Fibroblast of the aortic adventitia (primary cell): ENCODE measurements around the gene MYOM3. TPM values are rescaled to one million over a fixed set of nuclear protein-coding genes. Genes with fewer than 3 reads are reported as not detected.

ENCODE experiments used
- DNase-seq: peaks from one replicate; pipeline ENCODE4 v3.0.0-alpha.2; 2010; ENCODE audit warnings: low read depth
- H3K4me3 ChIP-seq: 2 replicates; pipeline ENCODE4 v1.5.1; 2011; ENCODE audit warnings: low read depth, mild to moderate bottlenecking, control low read depth, low read length, moderate library complexity
- CTCF ChIP-seq: IDR thresholded peaks from 2 replicates; pipeline ENCODE4 v1.5.1; 2011; ENCODE audit warnings: mild to moderate bottlenecking, low read length, control low read depth, inconsistent platforms; ENCODE audit not compliant: insufficient read depth
- total RNA-seq: library from RNA; depleted of rRNA; stranded (reverse); fragments of >200 nt; gene quantifications from 2 replicates; pipeline ENCODE4 v1.2.3, GENCODE V29; 2012; ENCODE audit warnings: low replicate concordance

MYOM3 gene
- total RNA-seq, 1 donor, result under 0.01 TPM

GRCh38 chr1:24067978-24068377 is 44.0 kb downstream of the MYOM3 start:
- no peak for TF ChIP-seq CTCF
- no peak overlapping the region for H3K4me3 ChIP-seq
- DNase-seq, result no peak

GRCh38 chr1:24065304-24065703 is 46.6 kb downstream of the MYOM3 start:
- no peak for DNase-seq
- TF ChIP-seq CTCF, result no peak
- H3K4me3 ChIP-seq, result no peak overlapping the region

- H3K4me3 ChIP-seq, result no peak overlapping the region
- TF ChIP-seq CTCF, result no peak
- no peak for DNase-seq
These were observed 49.7 kb downstream of the MYOM3 start for GRCh38 chr1:24062221-24062620.

- DNase-seq, result no peak
- TF ChIP-seq CTCF, result no peak
- no peak overlapping the region for H3K4me3 ChIP-seq
These were observed 51.5 kb downstream of the MYOM3 start for GRCh38 chr1:24060482-24060881.

- no peak overlapping the region for H3K4me3 ChIP-seq
- DNase-seq, result no peak
- TF ChIP-seq CTCF, result no peak
These were observed 53.1 kb downstream of the MYOM3 start for GRCh38 chr1:24058671-24059455.

GRCh38 chr1:24057171-24057570 is 54.8 kb downstream of the MYOM3 start:
- no peak for TF ChIP-seq CTCF
- no peak for DNase-seq
- H3K4me3 ChIP-seq, result no peak overlapping the region

- TF ChIP-seq CTCF, result no peak
- DNase-seq, result no peak
- H3K4me3 ChIP-seq, result no peak overlapping the region
These were observed 56.3 kb downstream of the MYOM3 start for GRCh38 chr1:24055681-24056080.
